ENCODE results near the gene ACIN1. TPM values are rescaled to one million over a fixed set of nuclear protein-coding genes. Genes with fewer than 3 reads are reported as not detected.

ACIN1 gene
- total RNA-seq, 4 donors from 2014 or later = 78.7 to 217 (median 103) TPM

- WGBS = 64% methylated on average over 6 of the region's 6 CpGs
- Histone ChIP-seq H3K36me3 (no peaks in the 10 kb centered on the region), H3K4me1 (no peaks in the 10 kb centered on the region), H3K27ac (no peak overlapping the region), H3K4me3 (no peak overlapping the region), H3K27me3 (no peaks in the 10 kb centered on the region), H3K9me3 (no peaks in the 10 kb centered on the region)
- no peak for DNase-seq (ENCODE audit: low spot score in 2 of 2)
- TF ChIP-seq EP300 (IDR thresholded peaks at IDR 0.05) = no peak
These were observed 47.8 kb downstream of the ACIN1 start for GRCh38 chr14:23047034-23047634.

GRCh38 chr14:23045419-23046357 lies 49.2 kb downstream of the ACIN1 start:
- no peak for DNase-seq (ENCODE audit: low spot score in 2 of 2)
- Histone ChIP-seq H3K4me3 (no peak overlapping the region), H3K9me3 (no peaks in the 10 kb centered on the region), H3K36me3 (no peaks in the 10 kb centered on the region), H3K27ac (no peak overlapping the region), H3K27me3 (no peaks in the 10 kb centered on the region), H3K4me1 (no peaks in the 10 kb centered on the region)
- 85% methylated on average over 13 of the region's 13 CpGs for WGBS
- no peak for TF ChIP-seq EP300 (IDR thresholded peaks at IDR 0.05)
- TF ChIP-seq CTCF (IDR thresholded peaks at IDR 0.05) = no peak
- TF ChIP-seq POLR2AphosphoS5 (IDR thresholded peaks at IDR 0.05) = no peak
- TF ChIP-seq POLR2A (IDR thresholded peaks at IDR 0.05) = no peak

GRCh38 chr14:23044840-23045239 lies 50.1 kb downstream of the ACIN1 start:
- Histone ChIP-seq H3K36me3 (no peaks in the 10 kb centered on the region), H3K27me3 (no peaks in the 10 kb centered on the region), H3K4me1 (no peaks in the 10 kb centered on the region), H3K9me3 (no peaks in the 10 kb centered on the region), H3K27ac (no peak overlapping the region), H3K4me3 (no peak overlapping the region)
- 85% methylated on average over 8 of the region's 8 CpGs for whole genome bisulfite sequencing
- no peak for DNase-seq (ENCODE audit: low spot score in 2 of 2)
- no peak for TF ChIP-seq CTCF (IDR thresholded peaks at IDR 0.05)
- TF ChIP-seq EP300 (IDR thresholded peaks at IDR 0.05) = no peak
- TF ChIP-seq POLR2AphosphoS5 (IDR thresholded peaks at IDR 0.05) = no peak
- no peak for TF ChIP-seq POLR2A (IDR thresholded peaks at IDR 0.05)

GRCh38 chr14:23043754-23044153 lies 51.2 kb downstream of the ACIN1 start:
- H3K27me3 ChIP-seq = no peaks in the 10 kb centered on the region
- TF ChIP-seq EP300 (IDR thresholded peaks at IDR 0.05) = no peak
- TF ChIP-seq CTCF (IDR thresholded peaks at IDR 0.05) = no peak
- no peak for TF ChIP-seq POLR2AphosphoS5 (IDR thresholded peaks at IDR 0.05)
- no peaks in the 10 kb centered on the region for H3K4me1 ChIP-seq
- WGBS = 82% methylated on average over 3 of the region's 3 CpGs
- H3K27ac ChIP-seq = no peak overlapping the region
- no peaks in the 10 kb centered on the region for H3K9me3 ChIP-seq
- no peak overlapping the region for H3K4me3 ChIP-seq
- DNase-seq (ENCODE audit: low spot score in 2 of 2) = no peak
- H3K36me3 ChIP-seq = no peaks in the 10 kb centered on the region

GRCh38 chr14:23043145-23043544 lies 51.8 kb downstream of the ACIN1 start:
- no peaks in the 10 kb centered on the region for H3K36me3 ChIP-seq
- H3K27ac ChIP-seq = no peak overlapping the region
- H3K4me1 ChIP-seq = no peaks in the 10 kb centered on the region
- no peaks in the 10 kb centered on the region for H3K9me3 ChIP-seq
- no peak for TF ChIP-seq CTCF (IDR thresholded peaks at IDR 0.05)
- no peak for TF ChIP-seq POLR2AphosphoS5 (IDR thresholded peaks at IDR 0.05)
- no peak for TF ChIP-seq POLR2A (IDR thresholded peaks at IDR 0.05)
- TF ChIP-seq EP300 (IDR thresholded peaks at IDR 0.05) = no peak
- no peaks in the 10 kb centered on the region for H3K27me3 ChIP-seq
- WGBS = 92% methylated on average over 6 of the region's 6 CpGs
- no peak overlapping the region for H3K4me3 ChIP-seq
- DNase-seq (ENCODE audit: low spot score in 2 of 2) = no peak
